Measurements from ENCODE around the gene HSBP1. TPM values are rescaled to one million over a fixed set of nuclear protein-coding genes. Genes with fewer than 3 reads are reported as not detected.

HSBP1 gene
- total RNA-seq, 1 experiment from 2014 or later: 230 TPM

GRCh38 chr16:83803811-83804210 is 4.0 kb upstream of the HSBP1 start:
- H2AK5ac ChIP-seq (ENCODE audit: insufficient read length, low read length): no peak overlapping the region
- H4K5ac ChIP-seq (ENCODE audit: insufficient read length, low read depth, low read length): no peak overlapping the region
- Mint-ChIP-seq H3K4me1 (peaks cover 31 to 35% of the 10 kb centered on the region in 2 experiments), H3K27ac (peak overlapping the region in 1 of 3 experiments; percentile 92; a peak in 1 of 7 replicates), H3K9me3 (no peaks in the 10 kb centered on the region; a peak in 1 of 5 replicates), H3K36me3 (ENCODE audit: insufficient read depth in 1 of 3, low read depth in 3 of 3) (peaks cover 0 to 3% (median under 1%) of the 10 kb centered on the region in 3 experiments; a peak in 2 of 7 replicates), H3K27me3 (ENCODE audit: low read depth) (0 out of 2 replicates have a peak, but pooled peaks cover 1% of the 10 kb centered on the region), H3K4me3 (no peak overlapping the region)
- H3K79me2 ChIP-seq (ENCODE audit: insufficient read depth, low read length): peaks cover 4% of the 10 kb centered on the region; the same call in 1 of the 2 replicates
- H3K4ac ChIP-seq (ENCODE audit: low read depth, low read length): no peak overlapping the region
- no peak overlapping the region for H2BK5ac ChIP-seq (ENCODE audit: insufficient read length, low read length)
- no peak overlapping the region for H3K9ac ChIP-seq (ENCODE audit: extremely low read depth, insufficient read length, low read length)
- H2BK12ac ChIP-seq (ENCODE audit: insufficient read length, low read depth, low read length): peak overlapping the region; percentile 58
- H3K27ac ChIP-seq (ENCODE audit: insufficient read length, low read depth, low read length): no peak overlapping the region
- H3K56ac ChIP-seq (ENCODE audit: insufficient read length, low read depth, low read length): no peak overlapping the region
- H3K23ac ChIP-seq (ENCODE audit: insufficient read length, low read depth, low read length): no peak overlapping the region
- peaks cover under 1% of the 10 kb centered on the region for H4K20me1 ChIP-seq (ENCODE audit: control insufficient read depth, insufficient read depth, insufficient read length)
- H3K79me1 ChIP-seq (ENCODE audit: insufficient read depth, low read depth, low read length, poor library complexity, severe bottlenecking): peaks cover under 1% of the 10 kb centered on the region
- peaks cover 2% of the 10 kb centered on the region for H3K23me2 ChIP-seq (ENCODE audit: insufficient read length, low read depth, low read length, poor library complexity, severe bottlenecking)
- TF ChIP-seq, protein P1, sequence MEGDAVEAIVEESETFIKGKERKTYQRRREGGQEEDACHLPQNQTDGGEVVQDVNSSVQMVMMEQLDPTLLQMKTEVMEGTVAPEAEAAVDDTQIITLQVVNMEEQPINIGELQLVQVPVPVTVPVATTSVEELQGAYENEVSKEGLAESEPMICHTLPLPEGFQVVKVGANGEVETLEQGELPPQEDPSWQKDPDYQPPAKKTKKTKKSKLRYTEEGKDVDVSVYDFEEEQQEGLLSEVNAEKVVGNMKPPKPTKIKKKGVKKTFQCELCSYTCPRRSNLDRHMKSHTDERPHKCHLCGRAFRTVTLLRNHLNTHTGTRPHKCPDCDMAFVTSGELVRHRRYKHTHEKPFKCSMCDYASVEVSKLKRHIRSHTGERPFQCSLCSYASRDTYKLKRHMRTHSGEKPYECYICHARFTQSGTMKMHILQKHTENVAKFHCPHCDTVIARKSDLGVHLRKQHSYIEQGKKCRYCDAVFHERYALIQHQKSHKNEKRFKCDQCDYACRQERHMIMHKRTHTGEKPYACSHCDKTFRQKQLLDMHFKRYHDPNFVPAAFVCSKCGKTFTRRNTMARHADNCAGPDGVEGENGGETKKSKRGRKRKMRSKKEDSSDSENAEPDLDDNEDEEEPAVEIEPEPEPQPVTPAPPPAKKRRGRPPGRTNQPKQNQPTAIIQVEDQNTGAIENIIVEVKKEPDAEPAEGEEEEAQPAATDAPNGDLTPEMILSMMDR (conservative IDR thresholded peaks at IDR 0.05): no peak
- peaks cover 14% of the 10 kb centered on the region for H3K4me1 ChIP-seq (ENCODE audit: insufficient read depth, low read length)
- WGBS (ENCODE audit: extremely low coverage, insufficient read length, low lambda C conversion rate): no CpG with 5 or more reads among the region's 3 CpGs
- H2BK15ac ChIP-seq (ENCODE audit: low read depth, low read length): no peak overlapping the region
- no peak for DNase-seq
- no peak overlapping the region for H4K91ac ChIP-seq (ENCODE audit: insufficient read length, low read depth, low read length)
- H3K18ac ChIP-seq (ENCODE audit: insufficient read length, low read depth, low read length): peak overlapping the region; percentile 41
- H3K14ac ChIP-seq (ENCODE audit: insufficient read depth, low read length): no peak overlapping the region
- no peaks in the 10 kb centered on the region for H3K27me3 ChIP-seq (ENCODE audit: insufficient read depth, low read length)
- H3K9me3 ChIP-seq (ENCODE audit: control insufficient read depth, low read depth, low read length): no peaks in the 10 kb centered on the region
- no peak overlapping the region for H2AFZ ChIP-seq (ENCODE audit: low read length)
- H2BK20ac ChIP-seq (ENCODE audit: low read depth, low read length, poor library complexity, severe bottlenecking): no peak overlapping the region
- no peak overlapping the region for H3K4me2 ChIP-seq (ENCODE audit: insufficient read depth, insufficient read length, low read length)
- H3T11ph ChIP-seq (ENCODE audit: low read length): no peak overlapping the region
- H4K8ac ChIP-seq (replicated peaks; ENCODE audit: insufficient read length, low read depth, low read length): no peak overlapping the region
- no peak overlapping the region for H2BK120ac ChIP-seq (ENCODE audit: low read depth, low read length, poor library complexity, severe bottlenecking)
